Measurements from ENCODE around the gene NEURL1.

DNA sequence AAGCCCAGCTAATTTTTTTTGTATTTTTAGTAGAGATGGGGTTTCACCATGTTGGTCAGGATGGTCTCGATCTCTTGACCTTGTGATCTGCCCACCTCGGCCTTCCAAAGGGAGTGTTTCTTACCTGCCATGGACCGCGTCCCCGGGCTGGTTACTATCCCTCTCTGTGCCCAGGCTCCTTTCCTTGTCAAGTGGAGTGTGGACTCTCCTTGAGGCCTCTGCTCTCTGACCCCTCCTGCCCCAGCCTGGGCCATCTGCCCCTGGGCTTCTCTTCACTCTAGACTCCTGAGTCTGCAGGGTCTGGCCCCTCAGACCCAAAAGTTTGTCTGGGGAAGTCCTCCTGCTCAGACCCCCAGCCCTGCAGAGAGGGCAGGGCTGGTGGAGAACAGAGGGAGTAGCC lies 20.7 kb downstream of the NEURL1 start:
- TF ChIP-seq GATA3 (IDR thresholded peaks at IDR 0.05; ENCODE audit: low read depth, low read length) (no peak), GATA2 (IDR thresholded peaks at IDR 0.05; ENCODE audit: low read depth, low read length) (no peak)

All from SH-SY5Y (cell line).